GM21528 (cell line): Measurements from ENCODE around the gene PAPLN.
A peak's percentile ranks its signal among the peaks of the same experiment; 100 is the strongest.

Experiments
- ATAC-seq: cut with Tn5 transposase; IDR thresholded peaks from one replicate; pipeline ENCODE4 v1.9.1; 2021; ENCODE audit warnings: mild to moderate bottlenecking, moderate library complexity; ENCODE audit not compliant: unreplicated experiment, low FRiP score

The PAPLN gene

GRCh38 chr14:73244541-73245290, 7.4 kb downstream of the PAPLN start:
- ATAC-seq, result no peak

- no peak for ATAC-seq
Measured at GRCh38 chr14:73245480-73246325, 8.4 kb downstream of the PAPLN start.

GRCh38 chr14:73246387-73247150, 9.3 kb downstream of the PAPLN start:
- no peak for ATAC-seq

GRCh38 chr14:73248108-73248868, 11.0 kb downstream of the PAPLN start:
- peak; percentile 53 for ATAC-seq

GRCh38 chr14:73249108-73249507, 11.8 kb downstream of the PAPLN start:
- no peak for ATAC-seq

GRCh38 chr14:73249564-73250316, 12.4 kb downstream of the PAPLN start:
- ATAC-seq, result no peak

- ATAC-seq, result no peak
Measured at GRCh38 chr14:73250317-73250713, 13.0 kb downstream of the PAPLN start.

- ATAC-seq, result no peak
Measured at GRCh38 chr14:73250781-73251500, 13.6 kb downstream of the PAPLN start.

- ATAC-seq, result no peak
Measured at GRCh38 chr14:73251516-73252215, 14.4 kb downstream of the PAPLN start.

GRCh38 chr14:73252491-73253322, 15.4 kb downstream of the PAPLN start:
- no peak for ATAC-seq

- no peak for ATAC-seq
Measured at GRCh38 chr14:73253323-73253610, 16.0 kb downstream of the PAPLN start.

- no peak for ATAC-seq
Measured at GRCh38 chr14:73253721-73254120, 16.4 kb downstream of the PAPLN start.

- no peak for ATAC-seq
Measured at GRCh38 chr14:73254247-73255004, 17.1 kb downstream of the PAPLN start.

- no peak for ATAC-seq
Measured at GRCh38 chr14:73255005-73255400, 17.7 kb downstream of the PAPLN start.

- no peak for ATAC-seq
Measured at GRCh38 chr14:73255693-73256225, 18.5 kb downstream of the PAPLN start.

GRCh38 chr14:73258076-73258475, 20.8 kb downstream of the PAPLN start:
- ATAC-seq, result no peak
